ENCODE data around the gene ETV4.

DNA sequence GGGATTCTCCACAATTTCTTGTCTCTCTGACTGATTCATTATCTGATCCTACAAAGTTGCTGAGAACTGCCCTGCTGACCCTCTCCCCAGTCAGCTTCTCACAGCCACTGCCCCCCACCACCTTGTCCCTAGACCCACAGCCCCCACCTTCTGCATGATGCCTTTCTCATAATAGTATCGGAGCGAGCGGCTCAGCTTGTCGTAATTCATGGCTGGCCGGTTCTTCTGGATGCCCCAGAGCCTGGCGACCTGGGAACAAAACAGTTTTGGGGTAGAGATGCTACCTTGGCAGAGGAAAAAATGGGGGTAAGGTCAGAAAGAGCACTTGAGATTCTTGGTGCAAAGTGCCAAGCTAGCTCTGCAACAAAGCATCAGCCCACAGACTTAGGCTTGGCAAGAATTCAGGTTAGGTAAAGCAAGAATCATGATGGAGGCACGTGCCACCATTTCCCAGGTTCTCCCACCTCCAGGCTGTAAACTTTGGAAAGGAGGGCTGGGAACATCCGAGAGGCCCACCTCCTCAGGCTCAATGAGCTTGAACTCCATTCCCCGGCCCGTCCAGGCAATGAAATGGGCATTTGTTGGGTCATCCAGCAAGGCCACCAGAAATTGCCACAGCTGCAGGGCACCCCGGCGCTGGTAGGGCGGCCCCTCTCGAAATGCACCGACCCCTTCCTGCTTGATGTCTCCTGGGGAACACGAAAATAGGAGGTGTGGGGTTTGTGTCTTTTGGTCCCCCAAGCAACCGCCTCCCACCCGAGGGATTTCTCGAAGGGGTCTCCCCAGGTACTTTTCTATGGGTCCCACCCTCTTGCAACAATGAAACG, 16.9 kb downstream of the ETV4 start:
- TF ChIP-seq GATA2 (IDR thresholded peaks at IDR 0.05; ENCODE audit: low read depth, low read length), result no peak
- TF ChIP-seq GATA3 (IDR thresholded peaks at IDR 0.05; ENCODE audit: low read depth, low read length), result no peak
